SU-DHL-6 (cell line): ENCODE data around the gene GGN.
"Not testable (repeated sequence)": the region's sequence is repeated elsewhere in the genome, so short reads cannot be mapped to it uniquely, and the experiment has no call there.

Source experiments
- H2AFZ ChIP-seq: fragments of 200-600 bp; sonication (generic); 2 replicates; pipeline ENCODE4 v1.6.1; 2014; ENCODE audit warnings: low read depth, mild to moderate bottlenecking, moderate library complexity, mixed read lengths, antibody characterized with exemption, low read length; ENCODE audit not compliant: severe bottlenecking
- H3F3A ChIP-seq: fragments of 200-600 bp; shearing (Covaris generic); 2 replicates; pipeline ENCODE4 v1.6.0; 2016; ENCODE audit warnings: antibody characterized with exemption, mild to moderate bottlenecking; ENCODE audit not compliant: insufficient read depth
- H3K27ac ChIP-seq: fragments of 200-600 bp; sonication (generic); 2 replicates; pipeline ENCODE4 v1.5.1; 2016; ENCODE audit warnings: low read depth, mild to moderate bottlenecking, low read length, moderate library complexity, mixed read lengths
- H3K27me3 ChIP-seq: fragments of 200-600 bp; sonication (generic), shearing (Covaris generic); 2 replicates; pipeline ENCODE4 v1.6.0; 2014; ENCODE audit warnings: mild to moderate bottlenecking, low read length
- H3K36me3 ChIP-seq: fragments of 200-600 bp; sonication (generic); 2 replicates; pipeline ENCODE4 v1.6.1; 2014; ENCODE audit warnings: mild to moderate bottlenecking, low read length, mixed read lengths
- H3K4me2 ChIP-seq: fragments of 300-600, 200-600 bp; shearing (Covaris generic), sonication (generic); 2 replicates; pipeline ENCODE4 v1.6.0; 2014; ENCODE audit warnings: low read length, low read depth, mild to moderate bottlenecking; ENCODE audit not compliant: poor library complexity, severe bottlenecking
- H3K4me3 ChIP-seq: fragments of 200-600 bp; sonication (generic); 2 replicates; pipeline ENCODE4 v1.5.1; 2014; ENCODE audit warnings: antibody characterized with exemption, low read length, mild to moderate bottlenecking, mixed read lengths; ENCODE audit not compliant: insufficient read depth, poor library complexity, severe bottlenecking
- H3K79me2 ChIP-seq: fragments of 200-600 bp; sonication (generic); 2 replicates; pipeline ENCODE4 v1.6.1; 2014; ENCODE audit warnings: mild to moderate bottlenecking, low read length, moderate library complexity; ENCODE audit not compliant: insufficient read depth
- H3K9ac ChIP-seq: fragments of 200-600 bp; sonication (generic); 2 replicates; pipeline ENCODE4 v1.7.0; 2014; ENCODE audit warnings: mild to moderate bottlenecking, low read length
- H3K9me2 ChIP-seq: fragments of 200-600 bp; sonication (generic); replicated peaks from 2 replicates; pipeline ENCODE4 v1.6.1; 2014; ENCODE audit warnings: low read length; ENCODE audit not compliant: insufficient read depth
- H3K9me3 ChIP-seq: fragments of 200-600 bp; sonication (generic); 2 replicates; pipeline ENCODE4 v1.6.1; 2014; ENCODE audit warnings: low read length, mixed read lengths; ENCODE audit not compliant: insufficient read depth
- H4K20me1 ChIP-seq: fragments of 200-600 bp; sonication (generic); 2 replicates; pipeline ENCODE4 v1.6.1; 2014; ENCODE audit warnings: low read depth, mild to moderate bottlenecking, antibody characterized with exemption, low read length, moderate library complexity, mixed read lengths
- CTCF ChIP-seq: fragments of 200-600 bp; sonication (generic); IDR thresholded peaks from one replicate; pipeline ENCODE4 v1.5.1; 2017; ENCODE audit warnings: antibody characterized with exemption, mild to moderate bottlenecking, low read length, moderate library complexity; ENCODE audit not compliant: insufficient read depth, poor library complexity, severe bottlenecking
- EZH2phosphoT487 ChIP-seq: fragments of 200-600 bp; sonication (generic), shearing (Covaris generic); conservative IDR thresholded peaks from 2 replicates; pipeline ENCODE4 v1.6.1; 2018; ENCODE audit warnings: mild to moderate bottlenecking, antibody characterized with exemption, low read length, moderate library complexity, mixed read lengths

Gene GGN

DNA sequence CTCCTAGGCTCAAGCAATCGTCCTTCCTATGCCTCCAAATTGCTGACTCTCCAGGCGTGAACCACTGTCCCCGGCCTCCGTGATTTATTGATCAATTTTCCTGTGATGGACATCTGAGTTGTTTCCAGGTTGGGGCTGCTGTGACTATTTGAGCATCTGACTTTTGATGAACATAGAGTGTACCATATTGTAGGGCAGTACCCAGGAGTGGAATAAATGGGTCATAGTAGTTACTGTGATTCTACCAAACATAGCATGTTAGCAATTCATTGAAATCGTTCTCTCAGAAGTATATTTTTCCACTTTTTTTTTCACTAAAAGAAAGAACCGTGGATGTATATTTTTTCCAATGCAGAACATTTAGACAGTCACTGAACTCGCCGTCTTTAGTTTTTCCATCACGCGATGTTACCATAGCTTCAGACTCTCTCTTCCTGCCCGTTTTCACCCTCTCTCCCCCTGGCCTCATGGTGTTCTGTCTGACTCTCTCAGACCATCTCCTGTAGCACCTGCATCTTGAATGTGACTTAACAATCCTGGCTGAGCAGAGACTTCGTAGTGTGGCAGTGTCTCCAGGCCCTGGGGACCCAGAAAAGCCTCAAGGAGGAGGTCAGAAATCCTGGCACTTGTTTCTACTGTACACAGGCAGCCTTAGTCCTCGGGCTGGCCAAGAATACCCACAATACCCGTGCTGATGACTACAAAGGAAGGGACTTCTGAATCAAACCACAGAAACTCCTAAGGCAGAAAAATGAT, 41.4 kb upstream of the GGN start:
- Histone ChIP-seq H3K9me2 (no peaks in the 10 kb centered on the region), H2AFZ (no peak overlapping the region), H3K4me2 (no peak overlapping the region), H3K9ac (no peak overlapping the region), H3K9me3 (no peaks in the 10 kb centered on the region), H3K36me3 (no peaks in the 10 kb centered on the region), H4K20me1 (no peaks in the 10 kb centered on the region), H3K4me3 (no peak overlapping the region), H3F3A (no peaks in the 10 kb centered on the region), H3K27ac (no peak overlapping the region), H3K27me3 (no peaks in the 10 kb centered on the region), H3K79me2 (no peaks in the 10 kb centered on the region)
- TF ChIP-seq CTCF: no peak

DNA sequence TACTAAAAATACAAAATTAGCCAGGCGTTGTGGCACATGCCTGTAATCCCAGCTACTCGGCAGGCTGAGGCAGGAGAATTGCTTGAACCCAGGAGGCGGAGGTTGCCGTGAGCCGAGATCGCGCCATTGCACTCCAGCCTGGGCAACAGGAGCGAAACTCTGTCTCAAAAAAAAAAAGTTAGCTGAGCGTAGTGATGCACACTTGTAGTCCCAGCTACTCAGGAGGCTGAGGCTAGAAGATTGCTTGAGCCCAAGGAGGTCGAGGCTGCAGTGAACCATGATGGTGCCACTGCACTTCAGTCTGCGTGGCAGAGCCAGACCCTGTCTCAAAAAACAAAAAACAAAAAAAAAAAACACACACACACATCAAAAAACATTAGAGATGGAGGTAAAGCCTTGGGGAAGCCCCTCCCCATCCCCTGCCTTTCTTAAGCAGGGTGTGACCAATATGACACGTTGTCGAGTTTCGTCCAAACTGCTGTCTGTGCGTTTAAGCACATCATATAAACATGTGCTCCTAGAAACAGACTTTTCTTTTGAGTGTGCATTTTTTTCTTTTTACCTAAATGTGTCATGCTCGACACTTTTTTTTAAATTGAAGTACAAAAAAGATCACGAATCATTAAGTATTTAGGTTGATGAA, 39.3 kb upstream of the GGN start:
- H3K9me3 ChIP-seq, H2AFZ ChIP-seq, H3K27ac ChIP-seq, H3K9ac ChIP-seq, H3K4me2 ChIP-seq, H3K4me3 ChIP-seq, H3K9me2 ChIP-seq, H3K79me2 ChIP-seq, H4K20me1 ChIP-seq, H3K27me3 ChIP-seq, H3F3A ChIP-seq, H3K36me3 ChIP-seq: not testable (repeated sequence)

DNA sequence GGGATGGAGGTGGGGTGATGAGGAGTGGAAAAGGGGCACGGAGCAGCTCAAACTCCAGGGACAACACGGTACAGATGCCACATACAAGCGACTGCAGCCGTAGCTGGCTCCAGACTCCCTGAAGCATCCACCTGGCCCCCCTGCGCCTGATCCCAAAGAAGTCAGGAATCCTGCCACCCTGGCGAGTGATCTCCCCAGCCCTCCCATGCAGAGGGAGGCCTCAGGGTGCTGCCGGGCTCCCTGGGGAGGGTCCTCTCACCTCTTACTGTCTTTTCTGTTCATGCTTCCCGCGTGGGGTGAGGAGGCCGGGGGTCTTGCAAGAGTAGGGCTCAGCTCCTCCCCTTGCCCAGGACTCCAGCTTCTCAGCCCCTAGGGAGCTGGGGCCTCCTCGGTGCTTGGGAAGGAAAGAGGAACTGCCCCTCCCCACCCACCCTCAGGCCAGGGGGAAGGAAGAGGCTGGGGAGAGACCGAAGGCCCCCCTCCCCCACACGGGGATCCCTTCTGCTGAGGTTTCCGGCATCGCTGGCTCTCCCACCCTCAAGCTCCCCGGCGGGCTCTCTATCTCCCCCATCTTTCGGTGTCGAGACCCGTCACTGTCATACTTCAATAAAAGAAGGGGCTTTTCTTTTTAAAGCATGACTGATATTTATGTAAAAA, 38.1 kb upstream of the GGN start, which contains the start of gene RASGRP4:
Gene RASGRP4, minus strand, starts transcription at position 410 of the 657 bp plus-strand sequence. Its CDS starts 128 bp downstream, at position 282.
- no peak within 1 kb of the TSS for H3K27ac ChIP-seq

More for the DNA sequence above, 38.1 kb upstream of the GGN start, which contains the start of gene RASGRP4:
- Histone ChIP-seq H3K36me3 (no peaks in the 10 kb centered on the region), H3K4me2 (no peak within 1 kb of the TSS), H3F3A (no peaks in the 10 kb centered on the region), H3K9ac (no peak within 1 kb of the TSS), H3K4me3 (no peak within 1 kb of the TSS), H2AFZ (no peak within 1 kb of the TSS), H4K20me1 (no peaks in the 10 kb centered on the region), H3K79me2 (no peaks in the 10 kb centered on the region), H3K27me3 (no peaks in the 10 kb centered on the region), H3K9me2 (no peaks in the 10 kb centered on the region), H3K9me3 (no peaks in the 10 kb centered on the region)
- TF ChIP-seq CTCF: no peak
- TF ChIP-seq EZH2phosphoT487: no peak
